GM23248 (cell line): ENCODE results near the gene TCF7. TPM values are rescaled to one million over a fixed set of nuclear protein-coding genes. Genes with fewer than 3 reads are reported as not detected.

Source experiments
- DNase-seq: peaks from one replicate; pipeline ENCODE4 v3.0.0-alpha.2; 2015
- H2AFZ ChIP-seq: fragments of 200-600 bp; sonication (generic); 2 replicates; pipeline ENCODE4 v1.6.1; 2016; ENCODE audit warnings: antibody characterized with exemption
- H3F3A ChIP-seq: fragments of 200-600 bp; sonication (generic); 2 replicates; pipeline ENCODE4 v1.6.1; 2016; ENCODE audit warnings: mild to moderate bottlenecking, antibody characterized with exemption, mixed run types; ENCODE audit not compliant: insufficient read depth
- H3K27ac ChIP-seq: fragments of 200-600 bp; sonication (generic); 2 replicates; pipeline ENCODE4 v1.5.1; 2016; ENCODE audit warnings: mild to moderate bottlenecking
- H3K27me3 ChIP-seq: fragments of 200-600 bp; sonication (generic); replicated peaks from 2 replicates; pipeline ENCODE4 v1.6.1; 2016; ENCODE audit warnings: mild to moderate bottlenecking; ENCODE audit not compliant: insufficient read depth
- H3K36me3 ChIP-seq: fragments of 200-600 bp; sonication (generic); 2 replicates; pipeline ENCODE4 v1.6.1; 2016; ENCODE audit warnings: low read depth, mild to moderate bottlenecking
- H3K4me1 ChIP-seq: fragments of 200-600 bp; sonication (generic); 2 replicates; pipeline ENCODE4 v1.6.1; 2016; ENCODE audit warnings: mild to moderate bottlenecking; ENCODE audit not compliant: insufficient read depth
- H3K4me2 ChIP-seq: fragments of 200-600 bp; sonication (generic); one replicate; pipeline ENCODE4 v1.6.1; 2016; ENCODE audit warnings: mild to moderate bottlenecking; ENCODE audit not compliant: unreplicated experiment
- H3K4me3 ChIP-seq: fragments of 200-600 bp; sonication (generic); 2 replicates; pipeline ENCODE4 v1.5.1; 2016; ENCODE audit warnings: mild to moderate bottlenecking
- H3K79me2 ChIP-seq: fragments of 200-600 bp; sonication (generic); 2 replicates; pipeline ENCODE4 v1.6.1; 2016; ENCODE audit warnings: mild to moderate bottlenecking; ENCODE audit not compliant: insufficient read depth
- H3K9ac ChIP-seq: fragments of 200-600 bp; sonication (generic); 2 replicates; pipeline ENCODE4 v1.6.1; 2016; ENCODE audit warnings: mild to moderate bottlenecking
- H3K9me2 ChIP-seq: fragments of 200-600 bp; sonication (generic); 2 replicates; pipeline ENCODE4 v1.6.1; 2016; ENCODE audit warnings: mixed run types, mild to moderate bottlenecking, moderate library complexity; ENCODE audit not compliant: insufficient read depth
- H3K9me3 ChIP-seq: fragments of 200-600 bp; sonication (generic); one replicate; pipeline ENCODE4 v1.6.1; 2017; ENCODE audit warnings: low read depth
- H4K20me1 ChIP-seq: fragments of 200-600 bp; sonication (generic); 2 replicates; pipeline ENCODE4 v1.6.0; 2016; ENCODE audit not compliant: insufficient read depth
- EZH2 ChIP-seq: fragments of 200-600 bp; sonication (generic); IDR thresholded peaks from 2 replicates; pipeline ENCODE4 v1.6.1; 2018; ENCODE audit warnings: antibody characterized with exemption, mild to moderate bottlenecking; ENCODE audit not compliant: insufficient read depth, poor library complexity, severe bottlenecking
- EZH2phosphoT487 ChIP-seq: fragments of 200-600 bp; sonication (generic); IDR thresholded peaks from 2 replicates; pipeline ENCODE4 v1.6.1; 2018; ENCODE audit warnings: antibody characterized with exemption, moderate library complexity, mild to moderate bottlenecking, low read depth; ENCODE audit not compliant: insufficient read depth
- WGBS, 2 experiments: methylation state at CpG; one replicate each; pipeline ENCODE4 v1.1.6; 2015 to 2017; ENCODE audit warnings: low lambda C conversion rate in 2 of 2, low coverage in 1 of 2; ENCODE audit errors: missing lambda C conversion rate in 2 of 2; 5-methylcytosine and 5-hydroxymethylcytosine counted together
- in situ Hi-C: fragments of 300-500 bp; cut with MboI; formaldehyde crosslinking; loops from 2 replicates; pipeline ENCODE4 v1.15.0; 2020
- polyA plus RNA-seq: library from polyadenylated mRNA; unstranded; fragments of >200 nt; fragmentation: Nextera tagmentation; extraction: Ambion mirVana; gene quantifications from 2 replicates; pipeline ENCODE4 v1.2.1, GENCODE V29; 2016
- total RNA-seq: library from RNA; depleted of rRNA; stranded (reverse); fragments of >200 nt; shearing (Covaris generic); gene quantifications from 2 replicates; pipeline ENCODE4 v1.2.3, GENCODE V29; 2014

The TCF7 gene
- total and polyA plus RNA-seq, 2 experiments from 2014 or later, result 1.4 to 2.7 TPM

- WGBS, 2 experiments, result 64 to 66% methylated on average over 6 to 8 of the region's 8 CpGs
- no peaks in the 10 kb centered on the region for H3K27me3 ChIP-seq
- in situ Hi-C loops, result no loop called here
Measured at GRCh38 chr5:134077926-134078580, 36.4 kb upstream of the TCF7 start.

GRCh38 chr5:134079748-134080581, 34.5 kb upstream of the TCF7 start:
- Histone ChIP-seq H3K4me2 (no peak overlapping the region), H3K4me1 (no peaks in the 10 kb centered on the region), H3K27ac (no peak overlapping the region), H3K9me2 (no peaks in the 10 kb centered on the region), H4K20me1 (no peaks in the 10 kb centered on the region), H3K27me3 (no peaks in the 10 kb centered on the region), H3K9ac (no peak overlapping the region), H3K79me2 (no peaks in the 10 kb centered on the region), H2AFZ (no peak overlapping the region), H3K36me3 (no peaks in the 10 kb centered on the region), H3K9me3 (no peaks in the 10 kb centered on the region), H3F3A (no peaks in the 10 kb centered on the region), H3K4me3 (no peak overlapping the region)
- WGBS, 2 experiments, result 82 to 84% methylated on average over 19 of the region's 19 CpGs
- DNase-seq, result no peak
- TF ChIP-seq EZH2phosphoT487 (no peak), EZH2 (no peak)
- in situ Hi-C loops, result no loop called here

More at GRCh38 chr5:134077926-134078580, 36.4 kb upstream of the TCF7 start:
- Histone ChIP-seq H3K4me1 (0 out of 2 replicates have a peak, but pooled peaks cover 1% of the 10 kb centered on the region), H4K20me1 (no peaks in the 10 kb centered on the region), H3K9ac (no peak overlapping the region), H3K9me3 (no peaks in the 10 kb centered on the region), H3K27ac (no peak overlapping the region), H3K36me3 (no peaks in the 10 kb centered on the region), H3K4me2 (no peak overlapping the region), H2AFZ (no peak overlapping the region), H3K79me2 (no peaks in the 10 kb centered on the region), H3K9me2 (no peaks in the 10 kb centered on the region), H3F3A (no peaks in the 10 kb centered on the region), H3K4me3 (no peak overlapping the region)
- no peak for TF ChIP-seq EZH2phosphoT487
- TF ChIP-seq EZH2, result no peak
- DNase-seq, result no peak

- Histone ChIP-seq H3K27ac (no peak overlapping the region), H3K4me2 (no peak overlapping the region), H3K9me2 (no peaks in the 10 kb centered on the region), H3K9me3 (no peaks in the 10 kb centered on the region), H3F3A (no peaks in the 10 kb centered on the region), H4K20me1 (no peaks in the 10 kb centered on the region), H2AFZ (no peak overlapping the region), H3K79me2 (no peaks in the 10 kb centered on the region), H3K4me3 (no peak overlapping the region), H3K27me3 (no peaks in the 10 kb centered on the region), H3K9ac (no peak overlapping the region), H3K36me3 (no peaks in the 10 kb centered on the region), H3K4me1 (no peaks in the 10 kb centered on the region)
- in situ Hi-C loops, result no loop called here
- TF ChIP-seq EZH2phosphoT487, result no peak
- TF ChIP-seq EZH2, result no peak
- peak; percentile 27 for DNase-seq
- WGBS, 2 experiments, result 28 to 38% methylated on average over 2 of the region's 2 CpGs
Measured at GRCh38 chr5:134082264-134082992, 32.1 kb upstream of the TCF7 start.

- H3K9me2 ChIP-seq, result no peaks in the 10 kb centered on the region
- no peaks in the 10 kb centered on the region for H3K27me3 ChIP-seq
- no peaks in the 10 kb centered on the region; the same call in 1 of the 2 replicates for H3K4me1 ChIP-seq
- no peaks in the 10 kb centered on the region for H3F3A ChIP-seq
- H3K36me3 ChIP-seq, result no peaks in the 10 kb centered on the region
- peak; percentile 41 for DNase-seq
- H3K9me3 ChIP-seq, result no peaks in the 10 kb centered on the region
- 50 to 52% methylated on average over 5 of the region's 5 CpGs for WGBS, 2 experiments
- H3K27ac ChIP-seq, result no peak overlapping the region
- TF ChIP-seq EZH2phosphoT487 (no peak), EZH2 (no peak)
- H2AFZ ChIP-seq, result no peak overlapping the region
- H3K4me3 ChIP-seq, result no peak overlapping the region
- no peak overlapping the region for H3K4me2 ChIP-seq
- no peaks in the 10 kb centered on the region for H3K79me2 ChIP-seq
- no peaks in the 10 kb centered on the region for H4K20me1 ChIP-seq
- in situ Hi-C loops, result no loop called here
- H3K9ac ChIP-seq, result no peak overlapping the region
Measured at GRCh38 chr5:134083517-134083916, 31.0 kb upstream of the TCF7 start.
